H1 (cell line): ENCODE results near the gene XPNPEP2. TPM values are rescaled to one million over a fixed set of nuclear protein-coding genes. Genes with fewer than 3 reads are reported as not detected.

ENCODE experiments used
- CTCF ChIA-PET: fragments of 300-600 bp; sonication (Branson Sonifier 250); formaldehyde crosslinking; loops from one replicate; lab custom pipeline; 2021; ENCODE audit not compliant: partially characterized antibody; lab: Charles Lee
- POLR2A ChIA-PET: fragments of 300-600 bp; sonication (Branson Sonifier 250); formaldehyde crosslinking; loops from one replicate; lab custom pipeline; 2021; ENCODE audit warnings: inconsistent platforms; ENCODE audit not compliant: partially characterized antibody; lab: Charles Lee
- DNase-seq, 2 experiments: peaks; one replicate each; pipeline versions ENCODE4 v3.0.0 to v3.0.0-alpha.2; 2010 to 2022; ENCODE audit warnings: low spot score in 2 of 2, low read depth in 1 of 2, mixed read lengths in 1 of 2
- FAIRE-seq: peaks from 2 replicates; lab custom pipeline; 2011; peaks lifted over from hg19 to GRCh38; lab: Jason Lieb, UNC
- H2AFZ ChIP-seq: 2 replicates; pipeline ENCODE4 v1.8.1; 2012; ENCODE audit warnings: low read length, inconsistent platforms
- H2AK5ac ChIP-seq: 2 replicates; pipeline ENCODE4 v1.6.1; 2013; ENCODE audit warnings: low read depth, low read length
- H2BK120ac ChIP-seq: replicated peaks from 2 replicates; pipeline ENCODE3; 2013; ENCODE audit warnings: low read depth, low read length, inconsistent platforms
- H2BK12ac ChIP-seq: 2 replicates; pipeline ENCODE4 v1.6.1; 2013; ENCODE audit warnings: low read depth, low read length
- H2BK15ac ChIP-seq: 2 replicates; pipeline ENCODE4 v1.6.1; 2013; ENCODE audit warnings: low read length
- H2BK20ac ChIP-seq: 2 replicates; pipeline ENCODE4 v1.6.1; 2013; ENCODE audit warnings: low read length
- H2BK5ac ChIP-seq: 2 replicates; pipeline ENCODE4 v1.6.1; 2013; ENCODE audit warnings: low read depth, low read length
- H3K14ac ChIP-seq: 2 replicates; pipeline ENCODE4 v1.6.1; 2013; ENCODE audit warnings: inconsistent platforms; ENCODE audit not compliant: insufficient read length
- H3K18ac ChIP-seq: 2 replicates; pipeline ENCODE4 v1.6.1; 2013; ENCODE audit warnings: low read length; ENCODE audit errors: extremely low read depth
- H3K23ac ChIP-seq: 2 replicates; pipeline ENCODE4 v1.6.1; 2013; ENCODE audit warnings: inconsistent platforms; ENCODE audit not compliant: insufficient read length
- H3K23me2 ChIP-seq: 2 replicates; pipeline ENCODE4 v1.6.1; 2013; ENCODE audit warnings: low read depth, low read length
- H3K27ac ChIP-seq: 2 replicates; pipeline ENCODE4 v1.6.1; 2011; ENCODE audit warnings: low read depth, low read length, inconsistent platforms
- H3K27me3 ChIP-seq, 4 experiments: replicated peaks in 1 of 4; 1 replicate in 1 of 4; 2 replicates in 3 of 4; pipeline versions ENCODE4 v1.6.1 to v1.8.1; 2011 to 2013; ENCODE audit warnings: low read length in 3 of 4, mild to moderate bottlenecking in 3 of 4, inconsistent platforms in 2 of 4, mixed read lengths in 2 of 4, moderate library complexity in 1 of 4; ENCODE audit not compliant: control insufficient read depth in 3 of 4, insufficient read depth in 3 of 4; ENCODE audit errors: extremely low read depth in 1 of 4
- H3K36me3 ChIP-seq, 4 experiments: 2 replicates each; pipeline versions ENCODE4 v1.6.1 to v1.8.1; 2011 to 2013; ENCODE audit warnings: mild to moderate bottlenecking in 4 of 4, low read length in 3 of 4, moderate library complexity in 2 of 4, control low read depth in 1 of 4, inconsistent platforms in 1 of 4; ENCODE audit not compliant: insufficient read depth in 4 of 4, control insufficient read depth in 2 of 4
- H3K4ac ChIP-seq: replicated peaks from 2 replicates; pipeline ENCODE3; 2013; ENCODE audit warnings: low read length, low read depth, mixed read lengths, inconsistent platforms; ENCODE audit not compliant: insufficient read length
- H3K4me1 ChIP-seq, 4 experiments: replicated peaks in 1 of 4; 1 replicate in 1 of 4; 2 replicates in 3 of 4; pipeline versions ENCODE4 v1.6.1 to v1.8.1; 2011 to 2013; ENCODE audit warnings: low read length in 3 of 4, inconsistent platforms in 2 of 4, mixed read lengths in 1 of 4; ENCODE audit not compliant: insufficient read depth in 4 of 4, control insufficient read depth in 3 of 4
- H3K4me2 ChIP-seq, 2 experiments: 2 replicates each; pipeline versions ENCODE4 v1.6.1 to v1.8.1; 2011 to 2013; ENCODE audit warnings: low read depth in 2 of 2, low read length in 2 of 2, control low read depth in 1 of 2, inconsistent platforms in 1 of 2, mild to moderate bottlenecking in 1 of 2; ENCODE audit not compliant: insufficient read depth in 1 of 2
- H3K4me3 ChIP-seq, 4 experiments: fragments of 200-600, 300-600 bp in 1 of 4; sonication (generic), shearing (Covaris generic), sonication (Bioruptor Twin) in 1 of 4; 2 replicates each; pipeline versions ENCODE4 v1.5.1 to v1.8.1; 2011 to 2016; ENCODE audit warnings: low read length in 4 of 4, low read depth in 3 of 4, control low read depth in 2 of 4, inconsistent platforms in 2 of 4, mild to moderate bottlenecking in 2 of 4, mixed read lengths in 1 of 4, moderate library complexity in 1 of 4; ENCODE audit not compliant: insufficient read depth in 2 of 4; ENCODE audit errors: extremely low read depth in 1 of 4
- H3K56ac ChIP-seq: replicated peaks from 2 replicates; pipeline ENCODE3; 2013; ENCODE audit warnings: low read depth, mild to moderate bottlenecking, mixed read lengths, low read length, inconsistent platforms; ENCODE audit not compliant: insufficient read length
- H3K79me1 ChIP-seq: 2 replicates; pipeline ENCODE4 v1.6.1; 2013; ENCODE audit warnings: low read depth, low read length, control low read depth
- H3K79me2 ChIP-seq, 2 experiments: 2 replicates each; pipeline versions ENCODE4 v1.6.1 to v1.8.1; 2012 to 2013; ENCODE audit warnings: low read length in 2 of 2, mild to moderate bottlenecking in 2 of 2, inconsistent platforms in 1 of 2; ENCODE audit not compliant: insufficient read depth in 2 of 2, control insufficient read depth in 1 of 2
- H3K9ac ChIP-seq, 4 experiments: replicated peaks in 1 of 4; 1 replicate in 1 of 4; 2 replicates in 3 of 4; pipeline versions ENCODE4 v1.6.1 to v1.8.1; 2011 to 2013; ENCODE audit warnings: low read depth in 3 of 4, low read length in 3 of 4, control low read depth in 2 of 4, mild to moderate bottlenecking in 2 of 4, moderate library complexity in 2 of 4, inconsistent platforms in 1 of 4; ENCODE audit errors: extremely low read depth in 1 of 4
- H3K9me3 ChIP-seq, 2 experiments: 2 replicates each; pipeline versions ENCODE4 v1.6.1 to v1.8.1; 2012 to 2013; ENCODE audit warnings: mild to moderate bottlenecking in 2 of 2, moderate library complexity in 2 of 2, control low read depth in 1 of 2, inconsistent platforms in 1 of 2, low read depth in 1 of 2, low read length in 1 of 2, mixed read lengths in 1 of 2; ENCODE audit not compliant: insufficient read depth in 2 of 2
- H4K20me1 ChIP-seq, 2 experiments: replicated peaks in 1 of 2; 2 replicates each; pipeline versions ENCODE3 to v1.8.1; 2011 to 2013; ENCODE audit warnings: inconsistent platforms in 2 of 2, low read length in 2 of 2, mild to moderate bottlenecking in 1 of 2; ENCODE audit not compliant: insufficient read depth in 2 of 2, control insufficient read depth in 1 of 2
- H4K5ac ChIP-seq: 2 replicates; pipeline ENCODE4 v1.6.1; 2013; ENCODE audit warnings: low read length, low read depth, mixed read lengths, inconsistent platforms; ENCODE audit not compliant: insufficient read length
- H4K8ac ChIP-seq: 2 replicates; pipeline ENCODE4 v1.8.0; 2013; ENCODE audit warnings: mild to moderate bottlenecking, moderate library complexity, low read length, inconsistent platforms; ENCODE audit not compliant: insufficient read depth; ENCODE audit errors: extremely low read depth
- H4K91ac ChIP-seq: replicated peaks from 2 replicates; pipeline ENCODE3; 2013; ENCODE audit warnings: low read length, mixed read lengths, inconsistent platforms; ENCODE audit not compliant: insufficient read length
- ASH2L ChIP-seq: fragments of 200-600, 300-600 bp; sonication (generic); IDR thresholded peaks from one replicate; pipeline ENCODE4 v1.7.1; 2017; ENCODE audit warnings: low read length
- CHD2 ChIP-seq: IDR thresholded peaks from 2 replicates; pipeline ENCODE4 v1.6.1; 2012; ENCODE audit warnings: low read length, improper control_type of control experiment
- CTBP2 ChIP-seq: IDR thresholded peaks from 2 replicates; pipeline ENCODE4 v1.7.0; 2011; ENCODE audit warnings: borderline replicate concordance, mild to moderate bottlenecking, moderate library complexity, mixed read lengths, low read length; ENCODE audit not compliant: insufficient read depth, insufficient read length
- GTF2F1 ChIP-seq: IDR thresholded peaks from 2 replicates; pipeline ENCODE4 v1.6.1; 2012; ENCODE audit warnings: low read depth, low read length, improper control_type of control experiment, borderline replicate concordance
- NANOG ChIP-seq: IDR thresholded peaks from 2 replicates; pipeline ENCODE4 v1.6.1; 2011; ENCODE audit warnings: low read length, low read depth, mild to moderate bottlenecking, inconsistent platforms; ENCODE audit not compliant: insufficient read depth, poor library complexity, severe bottlenecking
- RAD21 ChIP-seq, 2 experiments: IDR thresholded peaks in 1 of 2; conservative IDR thresholded peaks in 1 of 2; 2 replicates each; pipeline ENCODE4 v1.6.1; 2011; ENCODE audit warnings: low read depth in 2 of 2, low read length in 2 of 2, improper control_type of control experiment in 1 of 2, inconsistent platforms in 1 of 2, mild to moderate bottlenecking in 1 of 2, moderate library complexity in 1 of 2
- SP4 ChIP-seq: IDR thresholded peaks from 2 replicates; pipeline ENCODE4 v1.6.1; 2012; ENCODE audit warnings: low read length, inconsistent platforms
- SRF ChIP-seq: IDR thresholded peaks from 2 replicates; pipeline ENCODE4 v1.6.1; 2011; ENCODE audit warnings: mild to moderate bottlenecking, low read depth, low read length, moderate library complexity
- SUZ12 ChIP-seq: fragments of 200-600 bp; sonication (generic); IDR thresholded peaks from 2 replicates; pipeline ENCODE4 v1.6.1; 2012; ENCODE audit warnings: mild to moderate bottlenecking, inconsistent platforms, low read length, moderate library complexity, mixed read lengths
- TEAD4 ChIP-seq: IDR thresholded peaks from 2 replicates; pipeline ENCODE4 v1.6.1; 2012; ENCODE audit warnings: low read depth, low read length, inconsistent platforms, mixed read lengths
- WGBS, 2 experiments: shearing (Covaris generic) in 1 of 2; methylation state at CpG; one replicate each; pipeline versions ENCODE4 v1.1.6 to v1.1.7; 2013 to 2015; ENCODE audit warnings: low lambda C conversion rate in 2 of 2, mixed read lengths in 2 of 2, inconsistent platforms in 1 of 2, low coverage in 1 of 2, missing lambda C conversion rate in 1 of 2; ENCODE audit not compliant: insufficient replicate concordance in 2 of 2, insufficient coverage in 1 of 2, insufficient read length in 1 of 2; ENCODE audit errors: extremely low coverage in 1 of 2, missing lambda C conversion rate in 1 of 2; 5-methylcytosine and 5-hydroxymethylcytosine counted together
- polyA plus RNA-seq, 7 experiments: library from polyadenylated mRNA; depleted of rRNA in 3 of 7; stranded (reverse) in 5 of 7; unstranded in 2 of 7; fragments of >200 nt in 5 of 7; fragments of 200-250 nt in 2 of 7; gene quantifications; 1 replicate in 5 of 7; 2 replicates in 1 of 7; 4 replicates in 1 of 7; pipeline versions ENCODE4 v1.2.1 to v1.2.3, GENCODE V29; 2011 to 2013; ENCODE audit warnings: missing spikeins in 2 of 7, mixed read lengths in 2 of 7
- total RNA-seq: library from RNA; stranded (reverse); fragmentation: NEBNext Ultra II Directional; extraction: Animal tissue kit (Norgen Biotek cat#: 25700); gene quantifications from 2 replicates; pipeline ENCODE4 v1.2.1, GENCODE V29; 2021

XPNPEP2 gene
- total and polyA plus RNA-seq, 2 of the 8 experiments (the other 6 are each of a cell fraction or from before 2014, with no cell fraction given) = 0.27 TPM; not detected in 1

DNA sequence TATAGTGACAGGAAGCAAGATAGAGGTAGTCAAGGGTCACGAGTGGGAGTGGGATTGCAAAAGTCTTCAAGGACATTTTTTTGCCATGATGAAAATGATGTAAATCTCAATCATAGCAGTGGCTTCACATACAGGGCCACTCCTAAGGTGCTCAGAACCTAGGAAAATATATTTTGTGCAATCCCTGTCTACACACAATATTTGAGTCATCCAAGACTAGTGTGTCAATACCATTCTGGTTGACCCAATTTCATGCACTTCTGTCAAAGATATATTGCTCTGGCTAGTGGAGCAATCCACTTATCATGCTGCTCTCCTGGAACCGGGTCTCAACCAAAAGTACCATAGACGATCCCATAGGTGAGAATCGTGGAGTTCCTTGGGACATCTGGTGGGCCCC, 24.2 kb upstream of the XPNPEP2 start:
- no peak overlapping the region for H4K91ac ChIP-seq
- H3K23ac ChIP-seq = no peak overlapping the region
- ChIA-PET POLR2A (no interaction called here), CTCF (interaction anchor here (0.9 to 1.8 kb wide), 2 partner anchors 71 to 76 kb away, joined by 3 to 4 read pairs; no protein-coding TSS in a partner anchor)
- no peak overlapping the region for H4K5ac ChIP-seq
- H3K79me2 ChIP-seq = no peaks in the 10 kb centered on the region
- H3K4ac ChIP-seq = no peak overlapping the region
- H4K20me1 ChIP-seq = no peaks in the 10 kb centered on the region
- no peaks in the 10 kb centered on the region for H3K9me3 ChIP-seq
- no peak overlapping the region for H2AK5ac ChIP-seq
- no peaks in the 10 kb centered on the region for H3K36me3 ChIP-seq
- H2BK5ac ChIP-seq = no peak overlapping the region
- TF ChIP-seq CTBP2 (no peak), SUZ12 (no peak), TEAD4 (no peak), SP4 (no peak), ASH2L (no peak), GTF2F1 (no peak), NANOG (no peak), SRF (no peak), CHD2 (no peak), RAD21 (IDR thresholded peaks at IDR 0.05 in 1 of 2, conservative IDR thresholded peaks at IDR 0.05 in 1 of 2; ENCODE audit: low read depth in 2 of 2, low read length in 2 of 2) (no peak)
- peaks cover 4 to 12% (median 5%) of the 10 kb centered on the region in 4 experiments; a peak in 6 of 7 replicates for H3K4me1 ChIP-seq
- H3K18ac ChIP-seq = no peak overlapping the region
- no peaks in the 10 kb centered on the region for H3K79me1 ChIP-seq
- no peaks in the 10 kb centered on the region for H3K27me3 ChIP-seq
- H2BK12ac ChIP-seq = no peak overlapping the region
- no peak overlapping the region for H2BK20ac ChIP-seq
- no peak overlapping the region for H3K4me3 ChIP-seq
- H3K27ac ChIP-seq = no peak overlapping the region
- no peak overlapping the region for H2BK120ac ChIP-seq
- H3K56ac ChIP-seq = no peak overlapping the region
- no peaks in the 10 kb centered on the region for H3K23me2 ChIP-seq
- no peak overlapping the region for H3K4me2 ChIP-seq
- H3K14ac ChIP-seq = no peak overlapping the region
- H3K9ac ChIP-seq = no peak overlapping the region
- no peak for FAIRE-seq
- DNase-seq = no peak
- no peak overlapping the region for H2BK15ac ChIP-seq
- H4K8ac ChIP-seq = no peak overlapping the region
- H2AFZ ChIP-seq = no peak overlapping the region
- WGBS, 2 experiments = 94% methylated on average over 3 of the region's 4 CpGs; no CpG with 5 or more reads in 1 of the 2 experiments
